ENCODE measurements around the gene RAD50. TPM values are rescaled to one million over a fixed set of nuclear protein-coding genes. Genes with fewer than 3 reads are reported as not detected.

RAD50 gene
- total RNA-seq, 2 donors from 2014 or later, result 20.2 to 37.0 TPM

DNA sequence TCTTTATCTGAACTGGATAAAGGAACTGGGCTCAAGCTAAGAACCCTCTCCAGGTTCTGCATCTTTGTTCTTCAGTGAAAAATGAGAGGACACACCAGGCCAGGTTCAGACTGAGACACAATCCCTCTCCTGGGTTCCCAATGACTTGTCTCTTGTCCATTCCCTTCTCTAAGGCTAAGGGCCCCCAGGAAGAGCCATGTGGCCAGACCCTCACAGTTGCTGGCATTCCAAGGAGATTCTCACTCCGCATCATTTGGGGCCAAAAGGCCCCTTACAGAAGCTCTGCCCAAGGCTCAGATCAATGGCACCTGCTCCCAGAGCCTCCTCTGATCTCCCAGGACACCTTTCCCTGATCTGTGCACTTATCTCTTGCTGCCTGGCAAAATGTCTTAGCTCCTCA is 122.0 kb downstream of the RAD50 start:
- TF ChIP-seq POLR2AphosphoS5 (IDR thresholded peaks at IDR 0.05) (no peak), POLR2A (IDR thresholded peaks at IDR 0.05) (no peak), CTCF (IDR thresholded peaks at IDR 0.05) (no peak)
- Histone ChIP-seq H3K4me3 (no peak overlapping the region), H3K4me1 (replicated peaks) (no peaks in the 10 kb centered on the region), H3K27ac (no peak overlapping the region), H3K36me3 (no peaks in the 10 kb centered on the region), H3K9me3 (no peaks in the 10 kb centered on the region), H3K27me3 (replicated peaks; ENCODE audit: insufficient read depth) (no peaks in the 10 kb centered on the region)
- 100% methylated on average over 1 of the region's 1 CpG for WGBS
- intact Hi-C loops (cut with DNase I), result no loop called here
- DNase-seq (ENCODE audit: low spot score), result no peak

DNA sequence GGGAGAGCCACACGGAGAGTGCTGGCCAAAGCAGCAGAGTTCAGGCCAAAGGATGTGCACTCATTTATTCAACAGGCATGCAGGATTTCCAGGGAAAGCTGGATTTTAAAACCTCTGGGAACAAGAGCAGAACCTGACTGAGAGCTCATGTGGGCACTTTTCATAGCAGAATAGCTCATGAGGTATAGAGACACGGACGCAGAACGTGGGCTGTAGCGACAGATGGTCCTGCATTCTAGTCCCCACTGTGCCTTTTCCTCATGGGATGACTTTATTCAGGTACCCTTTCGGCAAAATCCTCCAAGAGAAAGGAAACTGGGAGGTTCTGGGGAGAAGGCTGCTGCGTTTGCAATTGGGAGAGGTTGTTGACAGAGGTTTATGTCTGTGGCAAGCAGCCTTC is 122.4 kb downstream of the RAD50 start:
- no peak for DNase-seq (ENCODE audit: low spot score)
- Histone ChIP-seq H3K27ac (no peak overlapping the region), H3K27me3 (replicated peaks; ENCODE audit: insufficient read depth) (no peaks in the 10 kb centered on the region), H3K4me1 (replicated peaks) (no peaks in the 10 kb centered on the region), H3K9me3 (no peaks in the 10 kb centered on the region), H3K36me3 (no peaks in the 10 kb centered on the region), H3K4me3 (no peak overlapping the region)
- WGBS, result 92% methylated on average over 7 of the region's 7 CpGs
- intact Hi-C loops (cut with DNase I), result no loop called here
- TF ChIP-seq POLR2AphosphoS5 (IDR thresholded peaks at IDR 0.05) (no peak), CTCF (IDR thresholded peaks at IDR 0.05) (no peak), POLR2A (IDR thresholded peaks at IDR 0.05) (no peak)

- intact Hi-C loops (cut with DNase I), result no loop called here
- Histone ChIP-seq H3K4me3 (no peak overlapping the region), H3K36me3 (no peaks in the 10 kb centered on the region), H3K4me1 (replicated peaks) (no peaks in the 10 kb centered on the region), H3K27me3 (replicated peaks; ENCODE audit: insufficient read depth) (no peaks in the 10 kb centered on the region), H3K27ac (no peak overlapping the region), H3K9me3 (no peaks in the 10 kb centered on the region)
- WGBS, result 92% methylated on average over 15 of the region's 15 CpGs
- DNase-seq (ENCODE audit: low spot score), result no peak
- TF ChIP-seq POLR2AphosphoS5 (IDR thresholded peaks at IDR 0.05) (no peak), POLR2A (IDR thresholded peaks at IDR 0.05) (no peak), CTCF (IDR thresholded peaks at IDR 0.05) (no peak)
Observed at GRCh38 chr5:132679717-132680380, 123.1 kb downstream of the RAD50 start.

DNA sequence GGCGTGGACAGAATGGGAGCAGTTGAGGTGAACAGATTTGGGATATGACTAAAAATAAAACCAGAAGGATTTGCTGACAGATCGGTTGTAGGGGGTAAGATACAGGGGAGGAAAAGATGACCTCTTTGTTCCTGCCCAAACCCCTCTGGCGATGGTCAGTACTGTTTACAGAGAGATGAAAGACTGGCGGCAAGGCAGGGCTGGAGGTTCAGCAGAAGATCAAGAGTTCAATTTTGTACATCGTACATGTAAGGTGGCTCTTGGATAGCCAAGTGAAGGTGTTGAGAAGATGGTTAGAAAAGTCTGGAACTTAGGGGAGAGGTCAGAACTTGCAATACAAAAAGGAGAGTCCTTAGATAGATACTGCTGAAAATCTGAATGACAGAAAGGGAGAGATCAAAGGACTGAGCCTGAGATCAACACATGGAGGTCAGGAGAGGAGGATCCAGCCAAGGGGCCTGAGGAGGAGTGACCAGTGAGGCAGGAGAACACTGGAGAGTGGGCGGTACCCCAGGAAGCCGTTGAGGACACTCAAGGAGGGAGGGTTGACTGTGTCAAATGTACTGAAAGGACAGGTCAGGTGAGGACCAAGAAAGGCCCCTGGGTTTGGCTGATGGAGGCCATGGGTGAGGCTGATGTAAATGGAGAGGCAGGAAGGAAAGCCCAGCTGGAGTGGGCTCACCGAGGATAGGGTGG is 124.2 kb downstream of the RAD50 start:
- Histone ChIP-seq H3K4me1 (replicated peaks) (no peaks in the 10 kb centered on the region), H3K36me3 (no peaks in the 10 kb centered on the region), H3K27ac (no peak overlapping the region), H3K9me3 (no peaks in the 10 kb centered on the region), H3K4me3 (no peak overlapping the region), H3K27me3 (replicated peaks; ENCODE audit: insufficient read depth) (no peaks in the 10 kb centered on the region)
- intact Hi-C loops (cut with DNase I), result no loop called here
- no peak for DNase-seq (ENCODE audit: low spot score)
- TF ChIP-seq POLR2AphosphoS5 (IDR thresholded peaks at IDR 0.05), result no peak
- no peak for TF ChIP-seq POLR2A (IDR thresholded peaks at IDR 0.05)
- TF ChIP-seq CTCF (IDR thresholded peaks at IDR 0.05), result no peak
- WGBS, result 89% methylated on average over 8 of the region's 8 CpGs

DNA sequence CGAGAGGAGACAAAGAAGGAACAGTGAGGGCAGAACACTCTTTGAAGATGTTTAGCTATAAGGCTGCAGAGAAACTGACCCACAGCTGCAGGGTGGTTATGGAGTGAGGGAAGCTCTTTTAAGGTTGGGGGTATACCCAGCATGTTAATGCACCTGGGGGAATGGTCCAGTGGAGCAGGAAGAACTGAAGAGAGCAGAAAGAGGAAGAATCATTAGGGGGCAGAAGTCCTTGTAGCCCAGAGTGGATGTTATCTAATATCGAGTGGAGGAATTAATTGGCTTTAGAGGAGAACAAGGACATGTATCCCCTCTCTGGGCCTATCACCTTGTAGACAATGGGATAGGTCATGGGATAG is 124.7 kb downstream of the RAD50 start:
- Histone ChIP-seq H3K9me3 (no peaks in the 10 kb centered on the region), H3K4me1 (replicated peaks) (no peaks in the 10 kb centered on the region), H3K4me3 (no peak overlapping the region), H3K27me3 (replicated peaks; ENCODE audit: insufficient read depth) (no peaks in the 10 kb centered on the region), H3K36me3 (no peaks in the 10 kb centered on the region), H3K27ac (no peak overlapping the region)
- TF ChIP-seq POLR2AphosphoS5 (IDR thresholded peaks at IDR 0.05), result no peak
- no peak for TF ChIP-seq POLR2A (IDR thresholded peaks at IDR 0.05)
- 81% methylated on average over 2 of the region's 2 CpGs for WGBS
- intact Hi-C loops (cut with DNase I), result no loop called here
- no peak for DNase-seq (ENCODE audit: low spot score)
